ENCODE measurements around the gene INPP4B. TPM values are rescaled to one million over a fixed set of nuclear protein-coding genes. Genes with fewer than 3 reads are reported as not detected.

INPP4B gene
- total and polyA plus RNA-seq, 2 of the 4 experiments (the other 2 are of a cell fraction): 1.8 to 14.0 TPM

GRCh38 chr4:142883040-142883832, 37.1 kb upstream of the INPP4B start:
- no TSS peak for BruUV-seq (replicated peaks)
- Histone ChIP-seq H3K23ac (ENCODE audit: low read depth, low read length) (no peak overlapping the region), H3K9me1 (ENCODE audit: insufficient read depth, low read length) (no peaks in the 10 kb centered on the region), H3K9ac (ENCODE audit: low read depth, low read length) (no peak overlapping the region), H3K18ac (ENCODE audit: low read depth, low read length) (no peak overlapping the region), H4K91ac (ENCODE audit: insufficient read depth, low read depth, low read length) (no peak overlapping the region), H3K27me3 (ENCODE audit: control insufficient read depth, insufficient read depth, low read length) (no peaks in the 10 kb centered on the region), H2AK5ac (ENCODE audit: low read depth, low read length) (no peak overlapping the region), H3K14ac (replicated peaks; ENCODE audit: low read depth, low read length) (no peak overlapping the region), H2BK120ac (ENCODE audit: low read depth, low read length) (no peak overlapping the region), H4K20me1 (ENCODE audit: insufficient read depth, low read length) (no peaks in the 10 kb centered on the region), H3K27ac (ENCODE audit: insufficient read depth, low read length) (no peak overlapping the region), H4K5ac (ENCODE audit: low read depth, low read length) (no peak overlapping the region), H2BK20ac (ENCODE audit: low read depth, low read length) (no peak overlapping the region), H3K4ac (ENCODE audit: low read depth, low read length) (no peak overlapping the region), H3K4me2 (ENCODE audit: low read depth, low read length) (no peak overlapping the region), H3K56ac (ENCODE audit: extremely low read depth, insufficient read depth, low read length) (no peak overlapping the region), H3K36me3 (ENCODE audit: control insufficient read depth, insufficient read depth, low read length) (no peaks in the 10 kb centered on the region), H2BK5ac (ENCODE audit: low read depth, low read length, poor library complexity, severe bottlenecking) (no peak overlapping the region), H2BK15ac (ENCODE audit: low read depth, low read length) (no peak overlapping the region), H3K4me1 (ENCODE audit: control insufficient read depth, insufficient read depth, low read length) (no peaks in the 10 kb centered on the region), H3K79me1 (ENCODE audit: low read depth in 1 of 2, low read length in 2 of 2) (no peaks in the 10 kb centered on the region), H4K8ac (ENCODE audit: low read depth in 2 of 2, low read length in 2 of 2) (no peak overlapping the region), H3K9me3 (ENCODE audit: control insufficient read depth, insufficient read depth, low read length) (no peaks in the 10 kb centered on the region), H2AFZ (replicated peaks; ENCODE audit: low read length, poor library complexity) (no peak overlapping the region), H2AK9ac (replicated peaks; ENCODE audit: low read depth, low read length, poor library complexity) (no peak overlapping the region), H3K4me3 (ENCODE audit: insufficient read depth, low read depth, low read length) (no peak overlapping the region)
- TF ChIP-seq MXI1 (IDR thresholded peaks at IDR 0.05; ENCODE audit: borderline replicate concordance, low read depth, low read length): no peak
- no peak for TF ChIP-seq USF2 (IDR thresholded peaks at IDR 0.05; ENCODE audit: low read depth, low read length)
- no peak for TF ChIP-seq SMC3 (IDR thresholded peaks at IDR 0.05; ENCODE audit: low read depth, low read length)
- no peak for TF ChIP-seq ELK1 (IDR thresholded peaks at IDR 0.05; ENCODE audit: borderline replicate concordance, low read depth, low read length)
- no peak for TF ChIP-seq FOS (IDR thresholded peaks at IDR 0.05; ENCODE audit: low read depth, low read length)
- no peak for TF ChIP-seq BHLHE40 (IDR thresholded peaks at IDR 0.05; ENCODE audit: low read depth, low read length)
- peak; percentile 28; the same call in 1 of the 2 replicates for TF ChIP-seq CTCF (conservative IDR thresholded peaks at IDR 0.05; ENCODE audit: low read depth, low read length)
- peak; percentile 33; the same call in 1 of the 2 replicates for TF ChIP-seq RAD21 (IDR thresholded peaks at IDR 0.05; ENCODE audit: low read length)
- dilution Hi-C loops (cut with HindIII; ENCODE audit: low sequenced_read_pairs, unreplicated experiment) (no loop called here), in situ Hi-C loops (cut with MboI; ENCODE audit: low sequenced_read_pairs) (no loop called here), intact Hi-C loops (cut with micrococcal nuclease) (no loop called here)
- ChIA-PET POLR2A (ENCODE audit: unreplicated experiment) (no interaction called here), CTCF (interaction anchor here (0.7 kb wide), 1 partner anchor 192 kb away, joined by 3 read pairs; no protein-coding TSS in a partner anchor)
- WGBS, 2 experiments (ENCODE audit: extremely low coverage in 2 of 2, insufficient read length in 1 of 2): 60% methylated on average over 1 of the region's 4 CpGs; no CpG with 5 or more reads in 1 of the 2 experiments
- DNase-seq (peak; percentile 2), ATAC-seq (ENCODE audit: low read depth) (peak; percentile 51; the same call in 1 of the 2 replicates)
